NK-92 (cell line): ENCODE data around the gene C10orf90.
"Not testable (repeated sequence)": the region's sequence is repeated elsewhere in the genome, so short reads cannot be mapped to it uniquely, and the experiment has no call there.

ENCODE experiments used
- DNase-seq: peaks from one replicate; lab custom pipeline; 2025; ENCODE audit not compliant: unreplicated experiment; lab: John Stamatoyannopoulos, UW

C10orf90 gene

DNA sequence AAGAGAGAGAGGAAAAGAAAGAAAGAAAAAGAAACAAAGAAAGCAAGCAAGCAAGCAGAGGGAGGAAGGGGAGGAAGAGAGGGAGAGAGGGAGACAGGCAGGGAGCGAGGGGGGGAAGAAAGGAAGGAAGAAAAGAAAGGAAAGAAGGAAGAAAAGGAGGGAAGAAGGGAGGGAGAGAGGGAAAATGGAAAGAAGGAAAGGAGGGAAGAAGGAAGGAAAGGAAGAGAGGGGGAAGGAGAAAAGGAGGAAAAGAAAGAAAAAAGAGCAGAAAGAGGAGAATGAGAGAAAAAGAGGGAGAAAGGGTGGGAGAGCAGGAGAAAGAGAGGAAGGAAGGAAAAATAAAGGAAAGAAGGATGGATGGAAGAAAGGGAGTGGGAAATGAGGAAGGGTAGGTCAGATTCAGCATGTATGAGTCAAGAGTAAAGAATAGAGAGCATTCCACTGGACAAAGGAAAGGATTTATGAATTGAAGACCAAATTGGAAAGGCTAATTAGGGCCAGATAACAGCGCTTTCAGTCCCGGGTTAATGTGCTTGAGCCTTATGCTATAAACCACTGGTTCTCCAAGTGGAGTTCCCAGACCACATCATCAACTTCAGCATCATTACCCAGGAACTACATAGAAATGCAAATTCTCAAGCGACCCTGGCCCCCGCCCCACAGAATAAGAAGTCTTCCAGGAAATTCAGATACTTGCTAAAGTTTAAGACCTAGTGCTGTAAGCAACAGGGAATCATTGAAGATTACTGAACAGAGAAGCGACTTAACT, 85.1 kb downstream of the C10orf90 start:
- DNase-seq, result no peak

DNA sequence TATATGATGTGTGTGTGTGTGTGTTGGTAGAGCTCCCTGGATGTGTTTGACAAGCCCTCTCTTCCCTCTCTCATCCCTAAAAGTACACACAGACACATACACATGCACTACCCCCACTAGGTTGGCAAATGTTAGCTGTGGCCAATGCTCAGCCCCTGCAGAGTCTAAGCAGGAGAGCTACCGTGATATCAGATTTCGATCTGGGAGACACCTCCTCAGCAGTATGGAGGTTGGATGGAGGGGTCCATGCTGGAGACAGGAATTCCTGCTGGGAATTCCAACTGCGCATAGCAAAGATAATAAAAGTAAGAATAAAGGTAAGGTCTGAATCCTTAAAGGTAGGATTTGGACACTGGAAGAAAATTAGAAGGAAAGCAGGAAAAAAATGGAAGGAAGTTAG, 85.7 kb downstream of the C10orf90 start:
- DNase-seq, result no peak

DNA sequence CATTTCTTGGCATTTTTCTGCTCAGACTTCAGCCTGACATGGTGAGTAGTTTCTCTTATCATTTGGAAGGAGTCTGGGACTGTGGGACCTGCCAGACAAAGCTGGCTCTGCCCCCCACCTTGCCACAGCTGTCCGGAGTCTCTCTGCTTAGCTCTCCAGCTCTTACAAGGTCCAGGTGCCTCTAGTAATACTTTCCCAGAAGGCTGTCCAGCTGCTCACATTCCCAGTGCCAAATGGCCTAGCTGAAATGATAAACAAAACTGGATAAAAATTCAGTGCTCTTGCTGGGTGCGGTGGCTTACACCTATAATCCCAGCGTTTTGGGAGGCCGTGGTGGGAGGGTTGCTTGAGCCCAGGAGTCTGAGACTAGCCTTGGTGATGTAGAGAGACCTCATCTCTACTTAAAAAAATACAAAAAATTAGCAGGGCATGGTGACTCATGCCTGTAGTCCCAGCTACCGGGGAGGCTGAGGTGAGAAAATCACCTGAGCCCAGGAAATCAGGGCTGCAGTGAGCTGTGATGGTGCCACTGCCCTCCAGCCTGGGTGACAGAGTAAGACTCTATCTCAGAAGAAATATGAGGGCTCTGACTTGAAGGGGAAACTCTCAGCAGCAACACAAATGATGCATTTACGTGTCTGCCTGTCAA, 86.8 kb downstream of the C10orf90 start:
- no peak for DNase-seq

DNA sequence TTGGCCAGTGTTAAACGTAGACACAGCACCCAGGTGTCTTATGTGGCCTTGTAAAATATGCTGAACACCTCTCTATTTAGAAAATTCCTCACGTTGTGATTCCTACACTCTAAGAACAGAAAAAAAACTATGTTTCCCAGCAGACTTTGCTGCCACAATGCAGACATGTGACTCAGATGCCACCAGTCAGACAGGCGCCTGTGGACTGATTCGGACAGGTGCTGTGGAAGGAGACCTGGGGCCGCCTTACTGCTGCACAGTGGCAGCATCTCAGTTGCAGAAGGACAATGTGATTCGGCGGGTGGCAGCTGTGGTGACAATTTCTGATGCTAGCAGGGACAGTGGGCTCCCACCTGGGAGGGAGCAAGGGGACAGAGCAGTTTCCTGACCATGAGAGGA, 88.8 kb downstream of the C10orf90 start:
- DNase-seq, result no peak

DNA sequence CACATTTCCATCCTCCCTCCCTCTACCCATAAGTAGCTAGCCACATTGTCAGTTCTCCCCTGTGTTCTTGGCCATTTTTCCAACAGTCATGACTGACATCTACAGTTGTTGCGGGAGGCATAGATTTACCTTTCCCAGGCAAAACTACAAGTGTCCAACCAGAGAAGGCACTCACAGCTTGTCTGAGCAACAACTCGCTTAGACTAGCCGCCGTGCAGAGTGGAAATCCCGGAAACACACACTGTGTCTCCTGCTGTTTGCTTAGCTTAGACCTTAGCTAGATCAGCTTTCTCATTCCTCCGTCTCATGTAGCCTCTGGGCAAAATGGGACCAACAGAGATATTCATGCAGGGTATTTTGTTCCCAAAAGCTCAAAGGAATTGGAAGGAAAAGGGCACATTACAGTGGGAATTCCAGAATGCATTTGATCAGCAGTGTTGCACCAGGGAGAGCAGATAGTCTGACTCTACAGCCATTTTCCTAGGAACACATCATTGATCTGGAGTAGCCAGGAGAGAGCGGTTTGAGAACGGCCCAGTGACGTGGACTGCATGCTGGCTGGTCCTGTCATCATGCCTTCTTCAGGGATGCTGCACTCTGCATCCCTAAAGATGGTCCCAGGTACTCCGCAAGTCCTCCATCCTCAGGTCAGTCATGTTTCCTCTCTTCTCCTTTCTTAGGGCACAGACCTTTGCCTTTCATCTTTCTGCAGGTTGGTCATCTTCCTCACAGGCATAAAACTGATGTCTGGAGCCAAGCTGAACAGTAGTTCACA, 89.4 kb downstream of the C10orf90 start:
- DNase-seq, result no peak

DNA sequence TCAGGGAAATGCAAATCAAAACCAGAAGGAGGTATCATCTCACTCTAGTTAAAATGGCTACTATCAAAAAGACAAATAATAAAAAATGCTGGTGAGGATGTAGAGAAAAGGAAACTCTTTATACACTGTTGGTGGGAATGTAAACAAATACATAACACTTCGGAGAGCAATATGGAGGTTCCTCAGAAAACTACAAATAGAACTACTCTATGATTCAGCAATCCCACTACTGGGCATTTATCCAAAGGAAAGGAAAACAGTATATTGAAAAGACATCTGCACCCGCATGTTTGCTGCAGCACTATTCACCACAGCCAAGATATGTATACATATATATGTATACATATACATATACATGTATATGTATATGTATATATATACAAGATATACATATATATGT, 94.2 kb downstream of the C10orf90 start:
- DNase-seq, result no peak

DNA sequence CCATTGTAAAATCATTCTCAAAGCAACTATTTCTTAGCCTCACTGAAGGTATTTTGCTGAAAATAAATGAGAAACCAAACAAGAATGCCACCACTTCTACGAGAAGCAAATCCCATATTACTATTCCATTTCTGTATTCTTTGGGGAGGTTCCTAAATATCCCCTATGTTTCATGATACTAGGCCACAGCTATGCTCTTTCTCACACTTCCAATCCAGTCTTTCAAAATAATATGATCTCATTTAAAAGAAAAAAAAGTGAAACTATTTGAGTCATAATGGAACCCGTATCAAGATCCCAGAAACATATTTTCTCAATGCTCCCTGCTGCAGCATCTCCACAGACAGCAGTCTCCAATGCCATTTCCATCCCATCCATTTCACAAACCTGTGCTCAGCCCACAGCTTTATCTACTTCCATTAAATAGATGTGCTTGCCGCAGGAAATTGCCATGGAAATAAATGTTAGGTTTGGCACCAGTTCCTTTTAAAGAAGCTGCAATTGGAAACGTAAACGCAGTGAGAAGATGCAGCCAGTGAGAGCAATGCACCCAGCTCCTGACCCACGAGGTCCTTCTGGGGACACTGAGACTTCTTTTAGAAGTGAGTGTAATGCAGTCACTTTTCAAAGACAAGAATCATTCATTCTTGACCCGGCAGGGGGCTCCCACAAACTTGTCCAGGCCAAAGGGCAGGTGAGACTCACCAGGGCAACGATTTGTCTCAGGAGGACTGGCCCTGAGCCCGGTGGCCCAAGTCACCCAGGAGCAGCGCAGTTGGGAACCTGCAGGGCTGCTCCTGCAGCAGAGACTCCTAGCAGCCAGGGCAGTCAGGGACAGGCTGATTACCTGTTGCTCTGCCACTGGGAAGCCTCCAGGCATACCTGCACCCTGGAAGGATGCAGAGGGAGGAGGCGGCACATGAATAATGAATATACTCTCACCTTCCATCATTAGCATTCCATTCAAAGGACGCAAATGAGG, 99.6 kb downstream of the C10orf90 start:
- DNase-seq, result no peak

DNA sequence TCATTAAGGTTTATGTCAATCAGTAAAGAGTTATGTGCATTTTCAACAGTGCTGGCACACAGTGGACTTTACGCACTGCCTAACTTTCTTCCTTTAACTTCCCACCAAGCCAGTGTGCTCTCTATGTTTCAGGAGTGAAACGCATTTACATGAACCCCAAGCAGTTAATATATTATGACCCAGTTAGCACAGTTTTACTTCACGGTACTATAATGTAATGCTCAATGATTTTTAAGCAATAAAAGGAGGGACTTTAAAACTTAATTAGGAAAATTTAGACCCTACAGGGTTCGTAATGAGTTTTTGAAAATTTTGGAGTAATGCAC, 100.3 kb downstream of the C10orf90 start:
- DNase-seq, result no peak

DNA sequence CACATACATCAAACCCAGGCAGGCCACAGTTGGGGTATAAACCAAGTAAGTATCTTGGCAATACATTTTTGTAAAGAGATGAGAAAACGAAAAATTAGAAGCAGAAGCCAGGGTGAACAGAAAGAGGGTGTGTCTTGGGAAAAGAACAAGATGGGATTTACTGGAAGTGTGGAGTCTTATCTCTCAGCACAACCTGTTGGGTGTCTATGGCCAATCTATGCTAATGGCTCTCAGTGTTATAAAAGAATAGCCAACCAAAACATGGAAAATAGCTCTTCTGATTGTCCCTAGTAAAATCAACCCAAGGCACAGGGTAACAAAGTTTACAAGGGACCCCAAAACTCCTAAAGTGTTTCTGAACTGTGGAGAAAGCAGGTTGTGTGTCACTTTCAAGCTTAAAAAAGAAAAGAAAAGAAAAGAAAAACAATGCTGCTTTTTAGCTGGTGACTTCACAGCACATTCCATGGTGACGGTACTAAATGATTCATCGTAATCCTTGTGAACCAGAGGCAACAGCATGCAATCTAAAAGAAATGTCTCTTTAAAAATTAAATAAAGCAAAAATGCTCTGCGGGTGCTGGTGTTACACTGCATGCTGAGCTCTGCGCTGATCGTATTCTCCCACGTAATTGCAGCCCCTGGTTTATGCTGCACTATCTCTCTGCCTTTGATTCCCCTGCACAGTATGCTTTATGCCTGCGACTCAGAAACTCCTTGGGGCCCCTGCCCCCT, 100.8 kb downstream of the C10orf90 start:
- DNase-seq, result no peak

DNA sequence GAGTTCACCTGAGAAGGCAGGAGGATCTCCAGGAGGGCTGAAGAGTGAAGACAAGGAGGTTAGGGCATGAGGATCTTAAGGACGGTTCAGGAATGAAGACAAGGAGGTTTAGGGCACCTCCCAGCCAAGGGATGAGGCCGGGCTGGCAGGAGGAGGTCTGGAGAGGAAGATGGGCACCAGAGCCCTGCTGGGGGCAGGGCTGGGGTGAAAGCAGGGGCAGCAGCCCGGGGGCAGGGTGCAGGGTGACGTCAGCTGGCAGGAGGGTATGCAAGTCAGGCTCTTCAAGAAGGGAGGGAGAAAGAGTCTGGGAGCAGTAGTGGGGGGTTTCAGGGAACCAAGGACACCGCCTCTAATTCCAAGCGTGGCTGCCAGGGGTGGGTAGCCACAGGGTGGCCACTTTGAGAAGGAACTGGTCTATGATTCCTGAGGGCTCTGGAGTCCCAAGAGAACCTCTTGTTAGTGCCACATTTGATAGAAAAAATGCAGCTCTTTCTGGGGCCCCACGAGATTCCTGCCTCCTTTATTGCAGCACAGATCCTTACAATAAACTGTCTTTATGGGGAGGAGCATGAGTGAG, 101.6 kb downstream of the C10orf90 start:
- DNase-seq, result no peak

DNA sequence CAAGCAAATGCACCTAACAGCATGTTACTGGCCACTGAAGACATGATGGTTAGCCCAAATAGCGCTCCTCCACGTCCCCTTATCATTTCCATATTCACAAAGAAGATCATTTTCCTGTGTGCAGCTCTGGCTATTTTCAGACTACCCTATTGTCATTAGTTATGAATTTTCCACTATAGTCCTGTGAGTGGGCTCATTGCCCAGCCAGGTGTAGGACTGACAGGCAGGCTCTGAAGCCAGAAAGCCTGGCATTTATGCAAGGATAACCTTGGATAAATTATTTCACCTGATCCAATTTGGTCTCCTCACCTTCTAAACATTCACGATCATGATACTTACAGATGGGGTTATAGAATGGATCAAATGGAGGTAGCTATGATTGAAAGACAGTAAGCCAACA, 104.6 kb downstream of the C10orf90 start:
- no peak for DNase-seq

DNA sequence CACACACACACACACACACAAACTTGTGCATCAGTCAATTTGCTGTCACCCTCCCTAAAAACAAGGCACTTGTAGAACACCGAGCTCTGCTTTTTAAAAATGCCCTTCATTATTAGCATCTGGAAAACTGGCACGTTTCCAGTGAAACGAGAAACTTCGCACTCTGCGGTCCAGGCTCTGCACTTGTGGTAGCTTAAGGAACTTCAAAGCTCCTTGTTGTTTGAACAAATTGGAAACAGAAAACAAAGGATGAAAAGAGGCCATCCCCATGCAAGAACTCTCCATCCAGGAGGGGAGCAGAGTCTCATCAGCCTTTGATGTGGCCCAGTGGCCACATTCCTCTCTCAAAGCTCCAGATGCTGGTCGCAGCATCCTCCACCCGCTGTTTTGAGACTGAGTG, 105.1 kb downstream of the C10orf90 start:
- no peak for DNase-seq

DNA sequence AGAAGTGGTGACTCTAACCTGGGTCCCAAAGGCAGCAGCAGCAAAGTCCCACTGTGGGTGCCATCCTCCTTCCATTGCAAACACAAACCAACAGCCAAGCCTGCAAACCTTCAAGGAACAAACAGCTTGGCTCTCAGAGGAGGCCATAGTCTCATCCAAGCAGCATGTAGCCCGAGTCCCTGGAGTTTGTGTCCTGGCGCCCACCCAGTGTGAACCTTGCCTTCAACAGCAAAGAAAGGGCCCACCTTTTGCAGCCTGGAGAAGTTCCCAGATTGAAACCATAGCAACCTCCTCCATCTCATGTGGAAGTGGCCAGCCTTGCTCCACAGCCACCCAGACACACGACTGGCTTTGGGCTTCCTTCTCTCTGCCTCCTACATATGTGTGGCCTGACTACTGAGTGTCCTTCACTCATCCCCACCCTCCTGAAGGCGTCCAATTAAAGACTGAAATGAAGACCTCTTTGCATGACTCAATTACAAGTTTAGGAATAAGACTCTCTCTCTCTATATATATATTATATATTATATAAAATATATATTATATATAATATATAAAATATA, 106.1 kb downstream of the C10orf90 start:
- no peak for DNase-seq

DNA sequence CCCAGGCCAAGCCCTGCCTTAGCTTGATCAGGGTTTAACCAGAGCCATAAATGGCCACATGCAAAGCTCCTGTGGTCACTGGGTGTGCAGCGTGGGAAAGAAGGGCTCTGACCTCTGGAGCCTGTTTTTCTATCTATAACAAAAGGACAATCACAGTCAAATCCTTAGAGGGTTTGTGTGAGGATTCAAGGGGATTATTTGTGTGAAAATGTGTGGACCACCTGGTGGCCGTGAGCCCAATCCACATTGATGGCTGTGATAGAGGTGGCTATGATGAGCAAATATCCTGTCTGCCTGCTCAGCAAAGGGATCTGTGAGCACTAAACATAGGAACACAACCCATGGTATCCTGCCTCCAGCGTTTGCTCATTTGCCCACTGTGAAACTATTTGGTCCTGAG, 107.1 kb downstream of the C10orf90 start:
- no peak for DNase-seq

DNA sequence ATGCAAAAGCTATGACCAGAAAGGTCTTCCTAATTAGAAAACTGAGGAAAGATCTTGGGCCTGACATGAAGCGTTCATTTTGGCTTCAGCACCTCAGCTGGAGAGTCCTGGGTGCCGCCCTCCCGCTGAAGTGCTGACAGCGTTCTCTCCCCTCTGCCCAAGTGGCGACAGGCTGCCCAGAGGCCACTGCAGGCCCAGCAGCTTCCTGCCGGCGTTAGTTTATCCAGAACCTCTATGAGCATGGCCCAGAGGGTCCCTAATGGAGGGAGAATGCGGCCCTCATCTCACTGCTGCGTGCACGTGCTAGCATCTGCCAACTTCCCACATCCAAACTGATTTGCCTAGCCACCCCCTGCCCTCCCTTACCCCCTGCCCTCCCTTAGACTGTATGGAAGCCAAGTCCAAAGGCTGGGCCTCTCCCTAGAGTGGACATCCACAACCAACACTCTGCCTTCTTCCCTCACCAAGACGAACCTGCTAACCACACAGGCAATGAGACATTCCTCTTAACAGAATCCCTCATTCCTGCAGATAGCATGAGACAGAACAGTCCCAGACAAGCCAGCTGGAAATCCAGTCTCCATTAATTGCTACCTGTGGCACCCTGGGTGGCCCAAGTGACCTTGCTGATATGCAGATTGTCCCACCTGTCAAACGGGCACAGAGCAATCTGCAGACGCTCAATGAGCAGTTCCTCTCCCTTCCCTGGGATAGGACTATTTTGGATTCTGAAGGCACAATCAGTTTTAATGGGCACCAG, 108.4 kb downstream of the C10orf90 start:
- no peak for DNase-seq

DNA sequence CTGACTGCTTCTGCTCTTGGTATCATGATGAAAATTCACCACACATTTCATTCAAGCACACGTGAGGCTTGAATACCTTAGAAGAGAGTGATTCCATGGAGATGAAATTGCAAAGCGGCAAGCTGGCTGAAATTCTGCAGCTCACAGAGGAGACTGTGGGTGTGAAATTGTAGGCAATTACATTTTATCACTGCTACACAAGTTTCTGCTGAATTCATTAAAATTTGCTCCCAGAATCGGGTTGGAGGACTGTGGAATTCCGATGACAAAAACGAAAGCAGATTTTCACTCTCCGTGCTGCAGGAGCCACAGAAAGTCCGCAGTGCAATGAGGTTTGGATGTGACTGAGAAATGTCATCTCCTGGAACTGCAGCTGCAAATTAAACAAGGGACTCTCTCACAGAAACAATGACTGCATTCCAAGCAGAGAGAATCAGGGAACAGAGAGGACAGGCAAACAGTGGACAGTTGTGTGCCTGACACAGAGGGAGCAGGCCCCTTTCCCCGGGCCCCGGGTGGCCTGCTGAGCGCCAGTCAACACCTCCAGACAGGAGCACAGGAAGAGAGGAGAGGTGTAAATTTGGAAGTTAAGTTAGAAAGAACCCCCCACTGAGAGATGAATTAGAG, 109.1 kb downstream of the C10orf90 start:
- DNase-seq, result no peak

DNA sequence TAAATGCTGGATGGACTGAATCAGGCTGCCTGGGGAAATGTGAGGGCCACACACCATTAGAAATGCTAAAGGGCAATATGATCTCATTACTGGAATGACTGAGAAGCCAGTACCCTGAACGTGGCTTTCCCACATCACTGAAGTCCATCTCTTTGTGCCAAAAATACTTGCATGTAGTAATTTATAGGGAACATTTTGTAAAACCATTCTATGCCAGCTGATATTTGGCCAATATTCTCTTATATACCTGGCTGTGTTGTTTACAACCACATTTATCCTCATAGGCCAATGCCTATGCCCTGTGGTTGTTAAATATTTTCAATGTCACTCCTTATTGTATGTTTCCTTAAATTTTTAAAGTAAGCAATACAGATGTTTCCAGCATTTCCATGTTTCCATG, 111.6 kb downstream of the C10orf90 start:
- DNase-seq, result no peak

DNA sequence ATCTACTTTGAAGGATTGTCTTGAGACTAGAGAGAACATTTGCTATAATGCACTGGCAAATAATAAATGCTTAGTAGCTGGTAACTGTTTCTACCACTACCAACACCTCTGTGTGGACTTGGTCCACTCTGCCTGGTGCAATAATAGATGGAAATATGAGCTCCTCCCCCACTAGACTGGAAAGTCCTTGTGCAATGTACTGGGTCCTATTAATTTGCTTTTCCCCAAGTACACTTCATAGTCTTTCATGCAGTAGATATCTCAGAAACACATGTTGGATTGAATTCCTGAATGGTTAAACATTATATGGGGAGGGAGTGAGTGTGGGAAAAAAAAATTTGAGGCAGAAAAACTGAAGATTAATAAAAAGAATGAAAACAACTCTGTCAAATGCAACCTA, 119.3 kb downstream of the C10orf90 start:
- DNase-seq, result no peak

DNA sequence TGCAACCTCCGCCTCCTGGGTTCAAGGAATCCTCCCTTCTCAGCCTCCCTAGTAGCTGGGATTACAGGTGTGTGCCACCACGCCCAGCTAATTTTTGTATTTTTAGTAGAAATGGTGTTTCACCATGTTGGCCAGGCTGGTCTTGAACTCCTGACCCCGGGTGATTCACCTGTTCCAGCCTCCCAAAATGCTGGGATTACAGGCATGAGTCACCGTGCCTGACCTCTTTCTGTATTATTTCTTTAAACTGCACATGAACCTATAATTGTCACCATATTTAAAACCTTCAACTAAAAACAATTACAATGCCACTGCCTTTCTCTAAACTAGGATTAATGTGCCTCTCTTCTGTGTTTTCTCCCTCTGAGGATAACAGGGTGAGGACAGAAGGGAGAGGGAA, 119.9 kb downstream of the C10orf90 start:
- DNase-seq, result not testable (repeated sequence)
